ENCODE results near the gene CLSTN3. TPM values are rescaled to one million over a fixed set of nuclear protein-coding genes. Genes with fewer than 3 reads are reported as not detected.

Gene CLSTN3
- total and polyA plus RNA-seq, 2 experiments from 2014 or later: 14.0 to 35.5 TPM

GRCh38 chr12:7150356-7150755, 20.2 kb downstream of the CLSTN3 start:
- H3K27ac ChIP-seq: no peak overlapping the region
- TF ChIP-seq CTCF (IDR thresholded peaks at IDR 0.05; ENCODE audit: low read depth, low read length): no peak
- no peak overlapping the region for H3K4me3 ChIP-seq
- no peaks in the 10 kb centered on the region for H3K9me3 ChIP-seq (ENCODE audit: low read depth)
- H3K4me1 ChIP-seq (ENCODE audit: low read depth): peaks cover 4% of the 10 kb centered on the region
- no peak for DNase-seq (ENCODE audit: low read depth in 1 of 2, low spot score in 1 of 2)
- H3K36me3 ChIP-seq: no peaks in the 10 kb centered on the region
- H3K27me3 ChIP-seq: no peaks in the 10 kb centered on the region

GRCh38 chr12:7150841-7151240, 20.7 kb downstream of the CLSTN3 start:
- Histone ChIP-seq H3K27me3 (no peaks in the 10 kb centered on the region), H3K4me1 (ENCODE audit: low read depth) (peaks cover 9% of the 10 kb centered on the region), H3K4me3 (no peak overlapping the region), H3K27ac (no peak overlapping the region), H3K9me3 (ENCODE audit: low read depth) (no peaks in the 10 kb centered on the region), H3K36me3 (no peaks in the 10 kb centered on the region)
- no peak for TF ChIP-seq CTCF (IDR thresholded peaks at IDR 0.05; ENCODE audit: low read depth, low read length)
- no peak for DNase-seq (ENCODE audit: low read depth in 1 of 2, low spot score in 1 of 2)

- no peak for TF ChIP-seq CTCF (IDR thresholded peaks at IDR 0.05; ENCODE audit: low read depth, low read length)
- no peak for DNase-seq (ENCODE audit: low read depth in 1 of 2, low spot score in 1 of 2)
- no peak overlapping the region for H3K4me3 ChIP-seq
- no peaks in the 10 kb centered on the region for H3K27me3 ChIP-seq
- H3K27ac ChIP-seq: no peak overlapping the region
- no peaks in the 10 kb centered on the region for H3K36me3 ChIP-seq
- no peaks in the 10 kb centered on the region for H3K9me3 ChIP-seq (ENCODE audit: low read depth)
- H3K4me1 ChIP-seq (ENCODE audit: low read depth): peaks cover 10% of the 10 kb centered on the region
These were observed 21.4 kb downstream of the CLSTN3 start for GRCh38 chr12:7151532-7151931.

GRCh38 chr12:7152818-7153217, 22.6 kb downstream of the CLSTN3 start:
- no peak for TF ChIP-seq CTCF (IDR thresholded peaks at IDR 0.05; ENCODE audit: low read depth, low read length)
- Histone ChIP-seq H3K4me1 (ENCODE audit: low read depth) (peaks cover 10% of the 10 kb centered on the region), H3K27me3 (no peaks in the 10 kb centered on the region), H3K9me3 (ENCODE audit: low read depth) (no peaks in the 10 kb centered on the region), H3K36me3 (no peaks in the 10 kb centered on the region), H3K4me3 (no peak overlapping the region), H3K27ac (no peak overlapping the region)
- DNase-seq (ENCODE audit: low read depth in 1 of 2, low spot score in 1 of 2): no peak

GRCh38 chr12:7154042-7154441, 23.9 kb downstream of the CLSTN3 start:
- peaks cover 10% of the 10 kb centered on the region for H3K4me1 ChIP-seq (ENCODE audit: low read depth)
- no peak for DNase-seq (ENCODE audit: low read depth in 1 of 2, low spot score in 1 of 2)
- no peak overlapping the region for H3K27ac ChIP-seq
- H3K4me3 ChIP-seq: no peak overlapping the region
- no peaks in the 10 kb centered on the region for H3K27me3 ChIP-seq
- no peaks in the 10 kb centered on the region for H3K9me3 ChIP-seq (ENCODE audit: low read depth)
- TF ChIP-seq CTCF (IDR thresholded peaks at IDR 0.05; ENCODE audit: low read depth, low read length): no peak
- no peaks in the 10 kb centered on the region for H3K36me3 ChIP-seq
